Measurements from ENCODE around the gene DNAJC11.

GRCh38 chr1:6601049-6601922, 100.3 kb downstream of the DNAJC11 start:
- no peak for TF ChIP-seq EZH2 (IDR thresholded peaks at IDR 0.05; ENCODE audit: insufficient read depth, poor library complexity, severe bottlenecking)
- TF ChIP-seq EZH2phosphoT487 (IDR thresholded peaks at IDR 0.05; ENCODE audit: insufficient read depth, low read depth) = no peak
